GM23338 (cell line): ENCODE results near the gene ZNF74. TPM values are rescaled to one million over a fixed set of nuclear protein-coding genes. Genes with fewer than 3 reads are reported as not detected.

Source experiments
- ATAC-seq: fragments of 200-7000 bp; cut with Tn5 transposase; 3 replicates; pipeline ENCODE4 v1.9.1; 2020
- DNase-seq: peaks from one replicate; pipeline ENCODE4 v3.0.0-alpha.2; 2015; ENCODE audit warnings: low spot score
- H2AFZ ChIP-seq: fragments of 200-600 bp; sonication (generic); 2 replicates; pipeline ENCODE4 v1.8.0; 2016; ENCODE audit warnings: antibody characterized with exemption, mild to moderate bottlenecking, moderate library complexity
- H3F3A ChIP-seq: fragments of 200-600 bp; sonication (generic); replicated peaks from 2 replicates; pipeline ENCODE4 v1.8.0; 2017; ENCODE audit warnings: antibody characterized with exemption, mixed run types, low read depth
- H3K27ac ChIP-seq: fragments of 200-600 bp; sonication (generic); 2 replicates; pipeline ENCODE4 v1.6.1; 2016; ENCODE audit warnings: low read depth
- H3K27me3 ChIP-seq: fragments of 200-600 bp; sonication (generic); 2 replicates; pipeline ENCODE4 v1.8.0; 2016; ENCODE audit warnings: mild to moderate bottlenecking, mixed run types, moderate library complexity; ENCODE audit not compliant: insufficient read depth
- H3K36me3 ChIP-seq: fragments of 200-600 bp; sonication (generic); 2 replicates; pipeline ENCODE4 v1.8.0; 2016; ENCODE audit warnings: mild to moderate bottlenecking; ENCODE audit not compliant: insufficient read depth
- H3K4me1 ChIP-seq: fragments of 200-600 bp; sonication (generic); 2 replicates; pipeline ENCODE4 v1.8.0; 2016; ENCODE audit warnings: mild to moderate bottlenecking, moderate library complexity; ENCODE audit not compliant: insufficient read depth
- H3K4me2 ChIP-seq: fragments of 200-600 bp; sonication (generic); 2 replicates; pipeline ENCODE4 v1.7.1; 2017; ENCODE audit warnings: mixed run types
- H3K4me3 ChIP-seq: fragments of 200-600 bp; sonication (generic); 2 replicates; pipeline ENCODE4 v1.6.1; 2016; ENCODE audit warnings: mixed run types
- H3K79me2 ChIP-seq: fragments of 200-600 bp; sonication (generic); replicated peaks from 2 replicates; pipeline ENCODE4 v1.8.0; 2017; ENCODE audit warnings: mild to moderate bottlenecking; ENCODE audit not compliant: insufficient read depth
- H3K9me2 ChIP-seq: fragments of 200-600 bp; sonication (generic); 2 replicates; pipeline ENCODE4 v1.8.0; 2017; ENCODE audit not compliant: insufficient read depth
- H4K20me1 ChIP-seq: fragments of 200-600 bp; sonication (generic); replicated peaks from 2 replicates; pipeline ENCODE4 v1.8.0; 2017; ENCODE audit warnings: mild to moderate bottlenecking; ENCODE audit not compliant: insufficient read depth
- H3K27ac Mint-ChIP-seq: 2 replicates; pipeline ENCODE4 v1.8.0; 2020; ENCODE audit warnings: inconsistent platforms, mild to moderate bottlenecking, moderate library complexity, mixed read lengths
- H3K27me3 Mint-ChIP-seq: 3 replicates; pipeline ENCODE4 v1.8.0; 2022; ENCODE audit warnings: low read depth, mild to moderate bottlenecking, moderate library complexity, mixed read lengths, inconsistent platforms; ENCODE audit not compliant: insufficient read depth, poor library complexity
- H3K36me3 Mint-ChIP-seq: 3 replicates; pipeline ENCODE4 v1.8.0; 2021; ENCODE audit warnings: low read depth, mild to moderate bottlenecking, inconsistent platforms, moderate library complexity, mixed read lengths
- H3K4me1 Mint-ChIP-seq: 3 replicates; pipeline ENCODE4 v1.8.0; 2020; ENCODE audit warnings: mild to moderate bottlenecking, inconsistent platforms, mixed read lengths
- H3K4me3 Mint-ChIP-seq: 3 replicates; pipeline ENCODE4 v1.8.0; 2021; ENCODE audit warnings: moderate library complexity, mild to moderate bottlenecking, inconsistent platforms, mixed read lengths
- H3K9me3 Mint-ChIP-seq: 3 replicates; pipeline ENCODE4 v1.8.0; 2020; ENCODE audit warnings: moderate library complexity, mild to moderate bottlenecking, inconsistent platforms, mixed read lengths
- CREB1 ChIP-seq: fragments of 250-450 bp; sonication (Bioruptor Pico); IDR thresholded peaks from 2 replicates; pipeline ENCODE4 v1.5.0; 2020; ENCODE audit warnings: low read depth, mild to moderate bottlenecking, moderate library complexity
- EZH2phosphoT487 ChIP-seq: fragments of 200-600 bp; sonication (generic); IDR thresholded peaks from one replicate; pipeline ENCODE4 v1.8.1; 2018; ENCODE audit warnings: antibody characterized with exemption; ENCODE audit not compliant: unreplicated experiment
- JUNB ChIP-seq: IDR thresholded peaks from one replicate; pipeline ENCODE4 v1.6.1; 2016; ENCODE audit warnings: antibody characterized with exemption; ENCODE audit not compliant: unreplicated experiment
- NANOG ChIP-seq: IDR thresholded peaks from 2 replicates; pipeline ENCODE4 v1.6.1; 2016; ENCODE audit warnings: antibody characterized with exemption, borderline replicate concordance
- POLR2AphosphoS5 ChIP-seq: IDR thresholded peaks from 2 replicates; pipeline ENCODE4 v1.6.1; 2016; ENCODE audit warnings: antibody characterized with exemption, low read depth
- STAT1 ChIP-seq: IDR thresholded peaks from one replicate; pipeline ENCODE4 v1.6.1; 2016; ENCODE audit warnings: antibody characterized with exemption; ENCODE audit not compliant: unreplicated experiment
- ZNF114 ChIP-seq: fragments of 250-450 bp; sonication (Bioruptor Pico); IDR thresholded peaks from 2 replicates; pipeline ENCODE4 v1.5.0; 2020; ENCODE audit warnings: mild to moderate bottlenecking, moderate library complexity
- ZNF331 ChIP-seq: fragments of 250-450 bp; sonication (Bioruptor Pico); IDR thresholded peaks from 2 replicates; pipeline ENCODE4 v1.5.0; 2020; ENCODE audit warnings: low read depth, mild to moderate bottlenecking, moderate library complexity
- polyA plus RNA-seq: library from polyadenylated mRNA; unstranded; fragments of >200 nt; fragmentation: Nextera tagmentation; extraction: Ambion mirVana; gene quantifications from 2 replicates; pipeline ENCODE4 v1.2.1, GENCODE V29; 2016
- total RNA-seq: library from RNA; depleted of rRNA; stranded (reverse); fragments of >200 nt; shearing (Covaris generic); gene quantifications from 2 replicates; pipeline ENCODE4 v1.2.3, GENCODE V29; 2014
- TF ChIP-seq, protein P1 (sequence below): fragments of 250-450 bp; sonication (Bioruptor Pico); IDR thresholded peaks from 2 replicates; pipeline ENCODE4 v1.5.0; 2020; ENCODE audit warnings: mild to moderate bottlenecking, moderate library complexity
- TF ChIP-seq, protein P2 (sequence below), 2 experiments: fragments of 200-600 bp in 1 of 2; sonication (generic) in 1 of 2; conservative IDR thresholded peaks; 2 replicates each; pipeline versions ENCODE4 v1.5.1 to v1.6.1; 2016 to 2017; ENCODE audit warnings: antibody characterized with exemption in 2 of 2, low read depth in 2 of 2, mild to moderate bottlenecking in 2 of 2, moderate library complexity in 1 of 2

The ZNF74 gene
- total and polyA plus RNA-seq, 2 experiments from 2014 or later = 16.1 to 94.0 TPM

DNA sequence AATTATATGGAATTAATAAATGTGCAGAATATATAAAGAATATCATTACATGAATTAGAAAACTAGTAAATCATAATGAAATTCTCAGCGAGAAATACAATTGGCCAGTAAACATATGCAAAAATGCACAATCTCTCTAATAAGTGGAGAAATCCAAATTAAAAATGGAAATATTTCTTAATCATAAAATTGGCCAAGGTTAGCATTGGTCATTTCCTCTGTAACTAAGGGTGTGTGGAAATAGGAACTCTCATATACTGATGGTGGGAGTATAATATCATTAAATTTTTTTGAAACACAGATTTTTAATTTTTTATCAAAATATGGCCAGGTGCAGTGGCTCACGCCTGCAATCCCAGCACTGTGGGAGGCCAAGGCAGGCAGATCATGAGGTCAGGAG is 7.6 kb upstream of the ZNF74 start:
- H3K4me1 Mint-ChIP-seq = peaks cover 5% of the 10 kb centered on the region

DNA sequence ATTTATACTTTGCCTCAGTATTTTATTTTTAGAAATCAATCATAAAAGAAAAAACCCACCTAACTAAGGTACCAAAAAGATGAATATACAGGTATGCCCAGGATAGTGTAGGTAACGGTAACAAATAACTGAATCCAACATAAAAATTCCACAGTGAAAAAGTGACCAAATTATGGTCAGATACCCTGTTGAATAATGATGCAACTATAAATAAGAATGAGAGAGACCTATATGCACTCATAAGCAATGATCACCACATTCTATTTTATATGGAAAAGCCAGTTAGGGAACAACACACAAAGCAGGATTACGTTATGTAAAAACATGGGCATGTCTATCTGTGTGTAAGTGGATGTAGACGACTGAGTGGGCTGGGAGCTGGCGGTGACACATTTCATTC is 7.0 kb upstream of the ZNF74 start:
- peaks cover under 1% of the 10 kb centered on the region; the same call in 1 of the 3 replicates for H3K4me1 Mint-ChIP-seq
- TF ChIP-seq NANOG (no peak), EZH2phosphoT487 (no peak), ZNF331 (no peak), CREB1 (CRISPR knock-in tag) (no peak), ZNF114 (CRISPR knock-in tag) (no peak), JUNB (no peak), STAT1 (no peak), POLR2AphosphoS5 (no peak)
- TF ChIP-seq, protein P1, sequence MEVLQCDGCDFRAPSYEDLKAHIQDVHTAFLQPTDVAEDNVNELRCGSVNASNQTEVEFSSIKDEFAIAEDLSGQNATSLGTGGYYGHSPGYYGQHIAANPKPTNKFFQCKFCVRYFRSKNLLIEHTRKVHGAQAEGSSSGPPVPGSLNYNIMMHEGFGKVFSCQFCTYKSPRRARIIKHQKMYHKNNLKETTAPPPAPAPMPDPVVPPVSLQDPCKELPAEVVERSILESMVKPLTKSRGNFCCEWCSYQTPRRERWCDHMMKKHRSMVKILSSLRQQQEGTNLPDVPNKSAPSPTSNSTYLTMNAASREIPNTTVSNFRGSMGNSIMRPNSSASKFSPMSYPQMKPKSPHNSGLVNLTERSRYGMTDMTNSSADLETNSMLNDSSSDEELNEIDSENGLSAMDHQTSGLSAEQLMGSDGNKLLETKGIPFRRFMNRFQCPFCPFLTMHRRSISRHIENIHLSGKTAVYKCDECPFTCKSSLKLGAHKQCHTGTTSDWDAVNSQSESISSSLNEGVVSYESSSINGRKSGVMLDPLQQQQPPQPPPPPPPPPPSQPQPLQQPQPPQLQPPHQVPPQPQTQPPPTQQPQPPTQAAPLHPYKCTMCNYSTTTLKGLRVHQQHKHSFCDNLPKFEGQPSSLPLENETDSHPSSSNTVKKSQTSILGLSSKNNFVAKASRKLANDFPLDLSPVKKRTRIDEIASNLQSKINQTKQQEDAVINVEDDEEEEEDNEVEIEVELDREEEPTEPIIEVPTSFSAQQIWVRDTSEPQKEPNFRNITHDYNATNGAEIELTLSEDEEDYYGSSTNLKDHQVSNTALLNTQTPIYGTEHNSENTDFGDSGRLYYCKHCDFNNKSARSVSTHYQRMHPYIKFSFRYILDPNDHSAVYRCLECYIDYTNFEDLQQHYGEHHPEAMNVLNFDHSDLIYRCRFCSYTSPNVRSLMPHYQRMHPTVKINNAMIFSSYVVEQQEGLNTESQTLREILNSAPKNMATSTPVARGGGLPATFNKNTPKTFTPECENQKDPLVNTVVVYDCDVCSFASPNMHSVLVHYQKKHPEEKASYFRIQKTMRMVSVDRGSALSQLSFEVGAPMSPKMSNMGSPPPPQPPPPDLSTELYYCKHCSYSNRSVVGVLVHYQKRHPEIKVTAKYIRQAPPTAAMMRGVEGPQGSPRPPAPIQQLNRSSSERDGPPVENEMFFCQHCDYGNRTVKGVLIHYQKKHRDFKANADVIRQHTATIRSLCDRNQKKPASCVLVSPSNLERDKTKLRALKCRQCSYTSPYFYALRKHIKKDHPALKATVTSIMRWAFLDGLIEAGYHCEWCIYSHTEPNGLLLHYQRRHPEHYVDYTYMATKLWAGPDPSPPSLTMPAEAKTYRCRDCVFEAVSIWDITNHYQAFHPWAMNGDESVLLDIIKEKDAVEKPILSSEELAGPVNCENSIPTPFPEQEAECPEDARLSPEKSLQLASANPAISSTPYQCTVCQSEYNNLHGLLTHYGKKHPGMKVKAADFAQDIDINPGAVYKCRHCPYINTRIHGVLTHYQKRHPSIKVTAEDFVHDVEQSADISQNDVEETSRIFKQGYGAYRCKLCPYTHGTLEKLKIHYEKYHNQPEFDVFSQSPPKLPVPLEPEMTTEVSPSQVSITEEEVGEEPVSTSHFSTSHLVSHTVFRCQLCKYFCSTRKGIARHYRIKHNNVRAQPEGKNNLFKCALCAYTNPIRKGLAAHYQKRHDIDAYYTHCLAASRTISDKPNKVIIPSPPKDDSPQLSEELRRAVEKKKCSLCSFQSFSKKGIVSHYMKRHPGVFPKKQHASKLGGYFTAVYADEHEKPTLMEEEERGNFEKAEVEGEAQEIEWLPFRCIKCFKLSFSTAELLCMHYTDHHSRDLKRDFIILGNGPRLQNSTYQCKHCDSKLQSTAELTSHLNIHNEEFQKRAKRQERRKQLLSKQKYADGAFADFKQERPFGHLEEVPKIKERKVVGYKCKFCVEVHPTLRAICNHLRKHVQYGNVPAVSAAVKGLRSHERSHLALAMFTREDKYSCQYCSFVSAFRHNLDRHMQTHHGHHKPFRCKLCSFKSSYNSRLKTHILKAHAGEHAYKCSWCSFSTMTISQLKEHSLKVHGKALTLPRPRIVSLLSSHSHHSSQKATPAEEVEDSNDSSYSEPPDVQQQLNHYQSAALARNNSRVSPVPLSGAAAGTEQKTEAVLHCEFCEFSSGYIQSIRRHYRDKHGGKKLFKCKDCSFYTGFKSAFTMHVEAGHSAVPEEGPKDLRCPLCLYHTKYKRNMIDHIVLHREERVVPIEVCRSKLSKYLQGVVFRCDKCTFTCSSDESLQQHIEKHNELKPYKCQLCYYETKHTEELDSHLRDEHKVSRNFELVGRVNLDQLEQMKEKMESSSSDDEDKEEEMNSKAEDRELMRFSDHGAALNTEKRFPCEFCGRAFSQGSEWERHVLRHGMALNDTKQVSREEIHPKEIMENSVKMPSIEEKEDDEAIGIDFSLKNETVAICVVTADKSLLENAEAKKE = no peak

More for the DNA sequence above, 7.6 kb upstream of the ZNF74 start:
- Mint-ChIP-seq H3K9me3 (no peaks in the 10 kb centered on the region; the same call in 2 of the 3 replicates), H3K4me3 (no peak overlapping the region), H3K27ac (no peak overlapping the region), H3K36me3 (no peaks in the 10 kb centered on the region), H3K27me3 (peaks cover 5% of the 10 kb centered on the region)
- Histone ChIP-seq H3K79me2 (no peaks in the 10 kb centered on the region), H3K4me3 (no peak overlapping the region), H3K36me3 (no peaks in the 10 kb centered on the region), H3K4me2 (no peak overlapping the region), H4K20me1 (no peaks in the 10 kb centered on the region), H3K27ac (no peak overlapping the region), H2AFZ (no peak overlapping the region), H3K27me3 (no peaks in the 10 kb centered on the region), H3K9me2 (no peaks in the 10 kb centered on the region), H3F3A (peaks cover 6% of the 10 kb centered on the region; the same call in 1 of the 2 replicates), H3K4me1 (no peaks in the 10 kb centered on the region)
- no peak for ATAC-seq
- TF ChIP-seq ZNF114 (CRISPR knock-in tag) (no peak), POLR2AphosphoS5 (no peak), ZNF331 (no peak)
- TF ChIP-seq, protein P2, sequence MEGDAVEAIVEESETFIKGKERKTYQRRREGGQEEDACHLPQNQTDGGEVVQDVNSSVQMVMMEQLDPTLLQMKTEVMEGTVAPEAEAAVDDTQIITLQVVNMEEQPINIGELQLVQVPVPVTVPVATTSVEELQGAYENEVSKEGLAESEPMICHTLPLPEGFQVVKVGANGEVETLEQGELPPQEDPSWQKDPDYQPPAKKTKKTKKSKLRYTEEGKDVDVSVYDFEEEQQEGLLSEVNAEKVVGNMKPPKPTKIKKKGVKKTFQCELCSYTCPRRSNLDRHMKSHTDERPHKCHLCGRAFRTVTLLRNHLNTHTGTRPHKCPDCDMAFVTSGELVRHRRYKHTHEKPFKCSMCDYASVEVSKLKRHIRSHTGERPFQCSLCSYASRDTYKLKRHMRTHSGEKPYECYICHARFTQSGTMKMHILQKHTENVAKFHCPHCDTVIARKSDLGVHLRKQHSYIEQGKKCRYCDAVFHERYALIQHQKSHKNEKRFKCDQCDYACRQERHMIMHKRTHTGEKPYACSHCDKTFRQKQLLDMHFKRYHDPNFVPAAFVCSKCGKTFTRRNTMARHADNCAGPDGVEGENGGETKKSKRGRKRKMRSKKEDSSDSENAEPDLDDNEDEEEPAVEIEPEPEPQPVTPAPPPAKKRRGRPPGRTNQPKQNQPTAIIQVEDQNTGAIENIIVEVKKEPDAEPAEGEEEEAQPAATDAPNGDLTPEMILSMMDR (conservative IDR thresholded peaks at IDR 0.05; ENCODE audit: low read depth in 2 of 2) = no peak
- no peak for DNase-seq

More for the DNA sequence above, 7.0 kb upstream of the ZNF74 start:
- H3K27ac Mint-ChIP-seq = no peak overlapping the region
- H2AFZ ChIP-seq = no peak overlapping the region
- H3K4me1 ChIP-seq = no peaks in the 10 kb centered on the region
- DNase-seq = no peak
- H3K9me3 Mint-ChIP-seq = no peaks in the 10 kb centered on the region; the same call in 2 of the 3 replicates
- H3K36me3 ChIP-seq = no peaks in the 10 kb centered on the region
- no peak overlapping the region for H3K4me3 Mint-ChIP-seq
- peaks cover 5% of the 10 kb centered on the region for H3K27me3 Mint-ChIP-seq
- H3K9me2 ChIP-seq = no peaks in the 10 kb centered on the region
- no peak overlapping the region for H3K27ac ChIP-seq
- H3K36me3 Mint-ChIP-seq = no peaks in the 10 kb centered on the region
- ATAC-seq = no peak
- no peaks in the 10 kb centered on the region for H4K20me1 ChIP-seq
- H3K4me2 ChIP-seq = no peak overlapping the region
- H3F3A ChIP-seq = peaks cover 6% of the 10 kb centered on the region; the same call in 1 of the 2 replicates
- H3K4me3 ChIP-seq = no peak overlapping the region
- H3K27me3 ChIP-seq = no peaks in the 10 kb centered on the region
- H3K79me2 ChIP-seq = no peaks in the 10 kb centered on the region
